ENCODE data around the gene CTXN1.
"Not testable (repeated sequence)": the region's sequence is repeated elsewhere in the genome, so short reads cannot be mapped to it uniquely, and the experiment has no call there.

CTXN1 gene

GRCh38 chr19:7926021-7926726, at the start of gene CTXN1:
CTXN1 (minus strand) TSS chr19:7926135; CDS start chr19:7925538, 597 bp downstream.
- no peak for DNase-seq

- no peak for DNase-seq
Observed at GRCh38 chr19:7975037-7975436, 49.1 kb upstream of the CTXN1 start.

GRCh38 chr19:7973883-7974282, 47.9 kb upstream of the CTXN1 start:
- no peak for DNase-seq

GRCh38 chr19:7971553-7972520, 45.9 kb upstream of the CTXN1 start:
- DNase-seq = no peak

DNA sequence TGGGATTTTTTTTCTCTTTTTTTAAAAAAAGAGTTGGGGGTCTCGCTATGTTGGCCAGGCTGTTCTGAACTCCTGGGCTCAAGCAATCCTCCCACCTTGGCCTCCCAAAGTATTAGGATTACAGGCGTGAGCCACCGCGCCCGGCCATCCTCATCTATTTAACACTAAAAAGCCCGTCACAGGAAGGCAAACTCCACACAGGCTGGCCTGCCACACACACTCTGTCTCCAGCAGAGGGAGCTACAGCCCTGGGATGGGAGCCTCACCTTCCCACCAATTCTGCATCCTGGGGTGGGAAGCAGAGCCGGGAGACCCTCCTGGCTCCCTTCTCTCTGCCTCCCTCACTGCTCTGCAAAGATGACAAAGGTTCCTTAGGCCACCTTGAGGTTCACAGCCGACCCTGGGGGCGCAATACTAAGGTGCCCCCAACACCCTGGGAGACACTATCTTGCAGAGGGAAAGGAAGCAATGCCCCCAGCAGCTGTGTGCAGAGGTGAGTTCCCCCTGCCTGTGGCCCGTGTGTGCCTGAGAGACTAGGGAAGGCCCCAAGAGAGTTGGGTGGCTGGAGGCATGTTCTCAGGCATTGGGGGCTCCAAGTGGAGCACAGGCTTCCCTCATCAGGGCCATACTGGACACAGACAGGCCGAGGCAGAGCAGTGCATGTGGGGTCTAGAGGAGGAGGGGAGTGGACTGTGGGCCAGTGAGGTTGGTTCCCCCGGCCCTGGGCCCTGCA, 44.9 kb upstream of the CTXN1 start:
- DNase-seq = no peak

GRCh38 chr19:7969555-7969939, 43.6 kb upstream of the CTXN1 start:
- no peak for DNase-seq

GRCh38 chr19:7968796-7969554, 43.0 kb upstream of the CTXN1 start:
- no peak for DNase-seq

- no peak for DNase-seq
Observed at GRCh38 chr19:7968008-7968795, 42.3 kb upstream of the CTXN1 start.

GRCh38 chr19:7965921-7966665, 40.2 kb upstream of the CTXN1 start:
- DNase-seq = no peak

- DNase-seq = no peak
Observed at GRCh38 chr19:7965259-7965841, 39.4 kb upstream of the CTXN1 start.

DNA sequence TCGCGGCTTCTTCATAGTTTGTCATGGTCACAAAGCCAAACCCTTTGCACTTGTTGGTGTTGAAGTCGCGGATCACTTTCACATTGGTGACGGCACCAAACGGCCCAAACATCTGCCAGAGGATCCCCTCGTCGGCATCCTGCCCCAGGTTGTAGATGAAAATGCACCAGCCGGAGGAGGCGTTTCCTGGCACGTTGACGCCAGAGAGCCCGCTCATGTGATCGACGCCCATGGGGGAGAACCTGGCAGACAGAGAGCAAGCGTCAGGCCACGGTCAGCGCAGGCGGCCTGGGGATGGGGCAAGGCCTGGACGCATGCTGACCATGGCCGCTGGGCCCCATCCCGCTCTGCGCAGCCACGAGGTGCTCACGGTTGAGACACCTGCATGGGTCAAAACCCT, 37.6 kb upstream of the CTXN1 start:
- no peak for DNase-seq

- no peak for DNase-seq
Observed at GRCh38 chr19:7962644-7963268, 36.8 kb upstream of the CTXN1 start.

DNA sequence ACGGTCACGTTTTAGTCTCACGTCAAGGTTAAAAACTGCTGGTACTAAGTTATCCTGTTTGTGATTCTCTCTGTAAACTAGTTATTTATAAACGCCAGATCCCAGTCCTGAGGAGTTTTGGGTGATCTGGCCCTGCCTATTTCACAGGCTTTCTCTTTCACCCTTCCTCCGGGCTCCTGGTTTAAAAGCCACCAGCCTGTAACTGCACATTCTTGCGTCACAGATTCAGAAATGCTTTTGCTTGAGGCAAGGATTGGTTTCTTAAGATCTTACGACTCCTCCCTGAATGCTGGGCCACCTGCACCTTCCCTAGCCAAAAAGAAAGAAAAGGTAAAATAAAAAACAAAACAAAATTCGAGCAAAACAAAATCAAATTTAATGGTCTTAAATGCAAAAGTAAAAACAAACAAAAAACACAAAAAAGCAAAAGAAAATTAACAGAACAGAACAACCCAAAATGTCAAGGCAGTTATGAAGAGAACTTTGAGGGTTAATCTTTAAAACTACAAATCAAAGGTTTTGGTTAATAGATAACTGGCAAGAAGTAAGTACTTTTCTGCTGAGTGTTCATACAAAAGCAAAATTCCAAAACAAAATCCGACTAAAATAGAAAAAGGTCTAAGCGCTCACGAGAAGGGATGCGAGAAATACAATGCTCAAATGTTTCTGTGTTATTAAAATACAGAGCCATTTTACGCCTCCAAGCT, 36.1 kb upstream of the CTXN1 start:
- no peak for DNase-seq

- not testable (repeated sequence) for DNase-seq
Observed at GRCh38 chr19:7961082-7961481, 35.1 kb upstream of the CTXN1 start.

DNA sequence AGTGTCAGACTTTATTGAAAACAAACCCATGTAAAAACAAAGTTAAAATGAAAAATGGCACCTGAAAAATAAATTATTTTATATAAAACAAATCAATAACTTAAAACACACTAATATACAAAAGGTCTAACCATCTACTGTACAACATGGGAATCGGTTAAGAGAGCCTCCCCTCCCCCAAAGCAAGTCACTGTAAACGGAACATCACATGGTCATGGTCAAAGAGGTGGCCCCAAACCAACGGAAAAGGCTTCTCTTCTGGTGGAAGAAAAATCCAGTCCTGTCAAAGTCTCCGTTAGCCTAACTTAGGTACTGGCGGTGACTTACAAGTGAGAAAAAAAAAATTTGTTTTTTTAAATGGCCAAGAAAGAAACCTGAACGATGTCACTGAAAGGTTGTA, 33.3 kb upstream of the CTXN1 start:
- DNase-seq = no peak

- no peak for DNase-seq
Observed at GRCh38 chr19:7955696-7956095, 29.8 kb upstream of the CTXN1 start.

DNA sequence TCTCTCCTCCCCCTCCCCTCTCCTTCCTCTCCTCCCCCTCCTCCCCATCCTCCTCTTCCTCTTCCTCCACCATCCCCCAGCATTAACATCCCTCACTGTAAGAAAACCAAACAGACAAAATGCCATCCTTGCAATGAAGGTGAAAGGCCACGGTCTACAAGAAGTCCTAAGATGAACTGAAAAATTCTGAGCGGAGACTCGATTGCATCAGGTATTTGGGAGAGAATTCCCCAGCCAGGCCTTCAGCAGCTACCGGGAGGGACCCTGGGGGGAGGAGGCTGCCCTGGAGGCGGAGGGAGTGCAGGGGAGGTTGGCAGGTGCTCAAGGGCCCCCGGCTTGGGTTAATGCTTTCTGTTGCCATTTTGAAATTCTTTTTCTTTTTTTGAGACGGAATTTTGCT, 27.6 kb upstream of the CTXN1 start:
- DNase-seq = no peak

- no peak for DNase-seq
Observed at GRCh38 chr19:7953060-7953459, 27.1 kb upstream of the CTXN1 start.

DNA sequence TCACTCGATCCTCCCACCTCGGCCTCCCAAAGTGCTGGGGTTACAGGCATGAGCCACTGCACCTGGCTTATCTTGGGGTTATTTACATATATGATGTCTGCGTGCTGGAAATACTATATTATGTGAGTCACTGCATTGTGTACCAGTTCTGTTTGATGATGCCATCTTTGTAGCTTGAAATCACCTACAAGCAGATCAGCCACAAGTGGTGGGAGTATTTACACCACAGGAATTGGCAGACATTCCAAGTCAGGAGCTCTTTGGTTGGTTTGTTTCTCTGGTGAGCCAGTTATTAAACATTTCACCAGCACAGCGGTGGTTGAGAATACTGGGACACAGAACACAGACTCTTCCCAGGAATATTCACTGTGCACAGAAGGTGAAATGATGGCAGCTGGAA, 22.0 kb upstream of the CTXN1 start:
- DNase-seq = no peak
